ENCODE measurements around the gene OTOGL. TPM values are rescaled to one million over a fixed set of nuclear protein-coding genes. Genes with fewer than 3 reads are reported as not detected.

Gene OTOGL
- polyA plus RNA-seq, 1 of the 3 experiments (the other 2 are of a cell fraction) = 0.61 TPM

GRCh38 chr12:80382254-80382653 is 282.9 kb downstream of the OTOGL start (continued):
- TF ChIP-seq SMC3 (IDR thresholded peaks at IDR 0.05; ENCODE audit: low read depth, low read length) (no peak), FOSL2 (IDR thresholded peaks at IDR 0.05; ENCODE audit: borderline replicate concordance, low read depth) (no peak), GABPA (IDR thresholded peaks at IDR 0.05; ENCODE audit: low read depth) (no peak), ZBTB33 (IDR thresholded peaks at IDR 0.05; ENCODE audit: borderline replicate concordance, low read depth) (no peak), USF2 (IDR thresholded peaks at IDR 0.05; ENCODE audit: borderline replicate concordance, low read depth, low read length) (no peak)

- no peaks in the 10 kb centered on the region for H3F3A ChIP-seq (replicated peaks; ENCODE audit: insufficient read depth)
- H3K9me3 ChIP-seq = no peaks in the 10 kb centered on the region; the same call in 1 of the 2 replicates
- H3K9me2 ChIP-seq = no peaks in the 10 kb centered on the region
- no peak overlapping the region for H3K27ac ChIP-seq (ENCODE audit: low read depth in 2 of 2, low read length in 1 of 2)
- H3K4me2 ChIP-seq = peak overlapping the region; percentile 89
- no peaks in the 10 kb centered on the region for H3K79me2 ChIP-seq (ENCODE audit: insufficient read depth)
- CTCF ChIA-PET = interaction anchor here (0.6 to 1.1 kb wide), 2 partner anchors 13 to 348 kb away, joined by 3 to 4 read pairs; no protein-coding TSS in a partner anchor
- WGBS (ENCODE audit: low lambda C conversion rate) = 14% methylated on average over 12 of the region's 20 CpGs
- POLR2A ChIA-PET = no interaction called here
- H3K9ac ChIP-seq = no peak overlapping the region
- H3K36me3 ChIP-seq (replicated peaks in 1 of 2; ENCODE audit: control insufficient read depth in 1 of 2, insufficient read depth in 2 of 2, low read length in 1 of 2) = no peaks in the 10 kb centered on the region
- H3K4me1 ChIP-seq (ENCODE audit: control insufficient read depth in 1 of 2, insufficient read depth in 2 of 2, low read depth in 1 of 2, low read length in 1 of 2) = no peaks in the 10 kb centered on the region
- H2AFZ ChIP-seq (ENCODE audit: low read depth) = peak overlapping the region; percentile 58
- DNase-seq = peak; percentile 10
- no peaks in the 10 kb centered on the region for H4K20me1 ChIP-seq (ENCODE audit: insufficient read depth)
- peak overlapping the region in 1 of 2 experiments; percentile 60; a peak in 3 of 4 replicates for H3K4me3 ChIP-seq (ENCODE audit: low read depth in 2 of 2, low read length in 1 of 2)
- no peak for TF ChIP-seq RXRA (IDR thresholded peaks at IDR 0.05; ENCODE audit: borderline replicate concordance, low read depth)
- H3K27me3 ChIP-seq (ENCODE audit: insufficient read depth) = peaks cover 24% of the 10 kb centered on the region; the same call in 1 of the 2 replicates
These were observed 301.2 kb downstream of the OTOGL start for GRCh38 chr12:80400571-80400991.

- TF ChIP-seq SIN3A (IDR thresholded peaks at IDR 0.05; ENCODE audit: borderline replicate concordance, low read depth, low read length) = no peak
- TF ChIP-seq TEAD4 (IDR thresholded peaks at IDR 0.05; ENCODE audit: borderline replicate concordance, insufficient read depth) = no peak
- TF ChIP-seq PBX3 (IDR thresholded peaks at IDR 0.05) = no peak
- TF ChIP-seq NFIC (IDR thresholded peaks at IDR 0.05; ENCODE audit: borderline replicate concordance) = no peak
- no peak for TF ChIP-seq FOXM1 (IDR thresholded peaks at IDR 0.05; ENCODE audit: low read depth)
- TF ChIP-seq MAX (IDR thresholded peaks at IDR 0.05; ENCODE audit: low read depth) = no peak
- TF ChIP-seq IRF3 (IDR thresholded peaks at IDR 0.05; ENCODE audit: low read depth, low read length) = no peak
- no peaks in the 10 kb centered on the region for H3F3A ChIP-seq (replicated peaks; ENCODE audit: insufficient read depth)
- POLR2A ChIA-PET = no interaction called here
- no peak for DNase-seq
- no peaks in the 10 kb centered on the region for H3K79me2 ChIP-seq (ENCODE audit: insufficient read depth)
- no peak overlapping the region for H3K9ac ChIP-seq
- peak overlapping the region; percentile 89 for H3K4me2 ChIP-seq
- no peaks in the 10 kb centered on the region for H3K9me2 ChIP-seq
- H3K9me3 ChIP-seq = no peaks in the 10 kb centered on the region; the same call in 1 of the 2 replicates
- peaks cover 24% of the 10 kb centered on the region; the same call in 1 of the 2 replicates for H3K27me3 ChIP-seq (ENCODE audit: insufficient read depth)
- H3K27ac ChIP-seq (ENCODE audit: low read depth in 2 of 2, low read length in 1 of 2) = no peak overlapping the region
- no peaks in the 10 kb centered on the region for H4K20me1 ChIP-seq (ENCODE audit: insufficient read depth)
- no peaks in the 10 kb centered on the region for H3K4me1 ChIP-seq (ENCODE audit: control insufficient read depth in 1 of 2, insufficient read depth in 2 of 2, low read depth in 1 of 2, low read length in 1 of 2)
- peak overlapping the region; percentile 58; the same call in 1 of the 2 replicates for H2AFZ ChIP-seq (ENCODE audit: low read depth)
- 8% methylated on average over 3 of the region's 3 CpGs for WGBS (ENCODE audit: low lambda C conversion rate)
- no peaks in the 10 kb centered on the region for H3K36me3 ChIP-seq (replicated peaks in 1 of 2; ENCODE audit: control insufficient read depth in 1 of 2, insufficient read depth in 2 of 2, low read length in 1 of 2)
- CTCF ChIA-PET = interaction anchor here (0.6 to 1.1 kb wide), 2 partner anchors 12 to 348 kb away, joined by 3 to 4 read pairs; no protein-coding TSS in a partner anchor
- H3K4me3 ChIP-seq (ENCODE audit: low read depth in 2 of 2, low read length in 1 of 2) = peak overlapping the region in 1 of 2 experiments; percentile 60; a peak in 2 of 4 replicates
These were observed 301.9 kb downstream of the OTOGL start for GRCh38 chr12:80401191-80401590.
